D721Med (cell line): ENCODE data around the gene HOOK2.

Experiments used
- DNase-seq: peaks from one replicate; pipeline ENCODE4 v3.0.0; 2011; ENCODE audit warnings: low spot score; ENCODE audit not compliant: insufficient read length
- FAIRE-seq: peaks from 2 replicates; lab custom pipeline; 2011; peaks lifted over from hg19 to GRCh38; lab: Jason Lieb, UNC
- CTCF ChIP-seq: IDR thresholded peaks from 2 replicates; pipeline ENCODE4 v1.5.1; 2012; ENCODE audit warnings: mild to moderate bottlenecking, control low read depth; ENCODE audit not compliant: insufficient read depth; ENCODE audit errors: missing control alignments

Gene HOOK2

DNA sequence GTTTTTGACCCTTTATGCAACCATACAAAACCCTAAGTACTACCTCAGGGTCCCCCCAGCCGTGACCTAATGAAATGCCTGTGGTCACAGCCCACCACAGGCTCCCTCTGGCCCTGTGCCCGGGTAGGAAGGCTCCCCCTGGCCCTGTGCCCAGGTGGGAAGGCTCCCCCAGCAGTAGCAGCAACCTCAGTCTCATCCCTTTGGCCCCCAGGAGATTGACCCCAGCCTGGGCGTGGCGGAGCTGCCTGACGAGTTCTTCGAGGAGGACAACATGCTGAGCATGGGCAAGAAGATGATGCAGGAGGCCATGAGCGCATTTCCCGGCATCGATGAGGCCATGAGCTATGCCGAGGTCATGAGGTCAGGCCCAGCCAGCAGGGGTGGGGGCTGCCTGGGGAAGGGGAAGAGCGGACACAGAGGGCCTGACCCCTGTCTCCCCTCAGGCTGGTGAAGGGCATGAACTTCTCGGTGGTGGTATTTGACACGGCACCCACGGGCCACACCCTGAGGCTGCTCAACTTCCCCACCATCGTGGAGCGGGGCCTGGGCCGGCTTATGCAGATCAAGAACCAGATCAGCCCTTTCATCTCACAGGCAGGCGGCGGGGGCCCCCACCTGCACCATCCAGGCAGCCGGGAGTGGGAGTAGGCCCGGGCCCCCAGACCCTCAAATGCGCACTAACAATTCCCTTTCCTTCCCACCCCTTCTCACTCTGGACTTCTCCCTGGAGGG is 30.0 kb downstream of the HOOK2 start:
- DNase-seq (no peak), FAIRE-seq (no peak)
- TF ChIP-seq CTCF, result no peak

GRCh38 chr19:12737835-12738351 is 37.5 kb downstream of the HOOK2 start:
- TF ChIP-seq CTCF, result no peak
- DNase-seq (no peak), FAIRE-seq (no peak)

- TF ChIP-seq CTCF, result no peak
- FAIRE-seq (peak; percentile 89), DNase-seq (peak; percentile 95)
These were observed 38.1 kb downstream of the HOOK2 start, which contains the start of gene GET3 for GRCh38 chr19:12736995-12737834. Gene GET3 (plus strand): TSS chr19:12737497. CDS start chr19:12737506, 9 bp downstream.

DNA sequence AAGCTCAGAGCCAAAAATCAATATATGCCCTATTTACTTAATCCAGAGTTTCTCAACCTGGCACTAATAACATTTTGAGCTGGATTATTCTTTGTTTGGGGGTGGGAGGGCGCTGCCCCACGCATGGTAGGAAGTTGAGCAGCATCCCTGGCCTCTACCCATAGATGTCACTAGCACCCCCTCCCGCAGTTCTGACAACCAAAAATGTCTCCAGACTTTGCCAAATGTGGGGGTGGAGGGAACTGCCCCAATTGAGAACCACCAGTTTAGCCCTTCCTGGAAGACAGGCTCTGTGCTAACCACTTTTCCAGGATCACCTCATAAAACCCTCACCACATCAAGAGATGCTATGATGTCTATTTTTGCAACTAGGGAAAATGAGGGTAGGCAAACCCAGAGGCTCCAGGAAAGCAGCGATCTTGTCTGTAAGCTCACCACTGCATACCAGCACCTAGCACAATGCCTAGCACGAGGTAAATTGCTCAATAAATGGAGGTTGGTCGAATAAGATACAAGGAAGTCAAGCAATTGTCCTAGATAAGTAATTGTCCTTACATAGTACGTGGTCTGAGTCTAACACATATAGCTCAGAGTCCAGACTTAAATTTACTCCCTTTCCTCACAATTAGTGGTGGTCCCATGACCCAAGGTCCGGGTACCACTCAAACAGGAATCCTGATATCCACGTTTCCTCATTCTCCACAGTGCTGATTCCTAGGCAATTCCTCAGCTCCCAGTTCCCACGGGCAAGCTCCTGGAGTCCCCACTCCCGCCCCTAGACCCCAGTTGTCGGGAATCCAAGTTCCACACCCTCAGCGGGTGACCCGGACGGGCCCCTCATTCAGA is 41.8 kb downstream of the HOOK2 start:
- DNase-seq (no peak), FAIRE-seq (no peak)
- peak; percentile 46 for TF ChIP-seq CTCF

DNA sequence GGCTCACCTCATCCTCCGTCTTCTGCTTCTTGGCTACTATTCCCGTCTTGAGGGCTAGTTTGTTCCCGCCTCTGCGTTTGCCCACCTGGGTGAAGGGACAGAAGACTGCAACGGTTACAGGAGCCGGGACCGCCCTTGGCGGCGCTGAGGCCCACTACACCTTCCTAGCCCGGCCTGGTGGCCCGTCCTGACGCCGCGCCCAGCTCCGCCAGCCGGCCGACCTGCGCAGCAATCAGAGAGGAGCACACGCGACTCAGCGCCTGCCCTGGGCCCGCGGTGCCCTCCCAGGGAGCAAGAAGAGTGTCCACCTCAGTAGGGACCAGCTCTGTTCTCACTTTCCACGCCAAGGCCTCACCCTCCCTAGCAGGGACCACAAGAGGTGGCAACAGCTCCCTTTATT is 44.0 kb downstream of the HOOK2 start:
- no peak for DNase-seq
- no peak for TF ChIP-seq CTCF
- no peak for FAIRE-seq

- FAIRE-seq, result no peak
- no peak for DNase-seq
- no peak for TF ChIP-seq CTCF
These were observed 45.3 kb downstream of the HOOK2 start for GRCh38 chr19:12730064-12730463.
